CD14-positive monocyte (primary cell): ENCODE data around the gene RNFT2. TPM values are rescaled to one million over a fixed set of nuclear protein-coding genes. Genes with fewer than 3 reads are reported as not detected.
A peak's percentile ranks its signal among the peaks of the same experiment; 100 is the strongest.

Experiments
- DNase-seq, 3 donors: peaks; one replicate each; pipeline ENCODE4 v3.0.0-alpha.2; 2011 to 2022
- H2AFZ ChIP-seq: 2 replicates; pipeline ENCODE4 v1.6.0; 2012; ENCODE audit warnings: mild to moderate bottlenecking, low read depth, low read length, inconsistent platforms; ENCODE audit not compliant: insufficient read depth, poor library complexity, severe bottlenecking
- H3K27ac ChIP-seq, 2 donors: 1 replicate in 1 of 2; 2 replicates in 1 of 2; pipeline ENCODE4 v1.5.1; 2012 to 2013; ENCODE audit warnings: low read length in 2 of 2, control low read depth in 1 of 2, inconsistent platforms in 1 of 2, low read depth in 1 of 2, mild to moderate bottlenecking in 1 of 2
- H3K27me3 ChIP-seq, 2 donors: one replicate each; pipeline versions ENCODE4 v1.6.0 to v1.6.1; 2011 to 2013; ENCODE audit warnings: low read length in 2 of 2; ENCODE audit not compliant: control insufficient read depth in 2 of 2, insufficient read depth in 2 of 2
- H3K36me3 ChIP-seq, 2 donors: replicated peaks in 1 of 2; 1 replicate in 1 of 2; 2 replicates in 1 of 2; pipeline versions ENCODE4 v1.5.1 to v1.6.1; 2012 to 2013; ENCODE audit warnings: low read length in 2 of 2, control low read depth in 1 of 2, inconsistent platforms in 1 of 2, mild to moderate bottlenecking in 1 of 2; ENCODE audit not compliant: insufficient read depth in 2 of 2, control insufficient read depth in 1 of 2
- H3K4me1 ChIP-seq, 2 donors: 1 replicate in 1 of 2; 2 replicates in 1 of 2; pipeline versions ENCODE4 v1.5.1 to v1.6.1; 2012 to 2013; ENCODE audit warnings: low read length in 2 of 2, control low read depth in 1 of 2, inconsistent platforms in 1 of 2, mild to moderate bottlenecking in 1 of 2, moderate library complexity in 1 of 2; ENCODE audit not compliant: insufficient read depth in 2 of 2, control insufficient read depth in 1 of 2
- H3K4me2 ChIP-seq: replicated peaks from 2 replicates; pipeline ENCODE3; 2012; ENCODE audit warnings: low read length, moderate library complexity, mild to moderate bottlenecking; ENCODE audit not compliant: poor library complexity, severe bottlenecking; ENCODE audit errors: extremely low read depth
- H3K4me3 ChIP-seq, 3 experiments: fragments of 200-600 bp in 1 of 3; sonication (generic) in 1 of 3; replicated peaks in 1 of 3; 1 replicate in 2 of 3; 2 replicates in 1 of 3; pipeline ENCODE4 v1.5.1; 2011 to 2013; ENCODE audit warnings: low read length in 3 of 3, mild to moderate bottlenecking in 3 of 3, control low read depth in 2 of 3, low read depth in 2 of 3, inconsistent platforms in 1 of 3, moderate library complexity in 1 of 3
- H3K79me2 ChIP-seq: 2 replicates; pipeline ENCODE4 v1.6.0; 2012; ENCODE audit warnings: mild to moderate bottlenecking, control low read depth, inconsistent platforms, low read length, moderate library complexity; ENCODE audit not compliant: insufficient read depth
- H3K9ac ChIP-seq: 2 replicates; pipeline ENCODE4 v1.6.0; 2017; ENCODE audit warnings: low read length, mild to moderate bottlenecking; ENCODE audit not compliant: insufficient read depth, poor library complexity, severe bottlenecking
- H3K9me3 ChIP-seq, 2 donors: replicated peaks in 1 of 2; 1 replicate in 1 of 2; 2 replicates in 1 of 2; pipeline versions ENCODE4 v1.5.1 to v1.6.1; 2012 to 2013; ENCODE audit warnings: low read length in 2 of 2, control low read depth in 1 of 2; ENCODE audit not compliant: control insufficient read depth in 1 of 2, insufficient read depth in 1 of 2
- H4K20me1 ChIP-seq: 2 replicates; pipeline ENCODE4 v1.6.0; 2012; ENCODE audit warnings: mild to moderate bottlenecking, low read length, control low read depth, moderate library complexity; ENCODE audit not compliant: insufficient read depth
- H3K27ac Mint-ChIP-seq, 7 donors: one replicate each; pipeline ENCODE4 v1.8.0; 2020; ENCODE audit warnings: mild to moderate bottlenecking in 7 of 7, mixed read lengths in 7 of 7, moderate library complexity in 6 of 7, inconsistent platforms in 2 of 7
- H3K27me3 Mint-ChIP-seq, 3 donors: one replicate each; pipeline ENCODE4 v1.8.0; 2021 to 2022; ENCODE audit warnings: low read depth in 3 of 3, mild to moderate bottlenecking in 3 of 3, mixed read lengths in 3 of 3, moderate library complexity in 3 of 3, inconsistent platforms in 1 of 3
- H3K36me3 Mint-ChIP-seq, 2 donors: one replicate each; pipeline ENCODE4 v1.8.0; 2020; ENCODE audit warnings: mixed read lengths in 2 of 2, inconsistent platforms in 1 of 2, mild to moderate bottlenecking in 1 of 2
- H3K4me1 Mint-ChIP-seq: one replicate; pipeline ENCODE4 v1.8.0; 2020; ENCODE audit warnings: mild to moderate bottlenecking, mixed read lengths
- H3K4me3 Mint-ChIP-seq, 2 donors: one replicate each; pipeline ENCODE4 v1.8.0; 2020; ENCODE audit warnings: mild to moderate bottlenecking in 2 of 2, mixed read lengths in 2 of 2, moderate library complexity in 1 of 2
- H3K9me3 Mint-ChIP-seq, 7 donors: one replicate each; pipeline ENCODE4 v1.8.0; 2020 to 2022; ENCODE audit warnings: mixed read lengths in 7 of 7, mild to moderate bottlenecking in 6 of 7, moderate library complexity in 6 of 7, inconsistent platforms in 2 of 7
- CTCF ChIP-seq: fragments of 200-600 bp; IDR thresholded peaks from one replicate; pipeline ENCODE4 v1.8.0; 2022; ENCODE audit warnings: antibody characterized with exemption, mild to moderate bottlenecking
- WGBS: methylation state at CpG from one replicate; pipeline ENCODE4 v1.1.5; 2013; ENCODE audit warnings: missing lambda C conversion rate; ENCODE audit not compliant: insufficient coverage; 5-methylcytosine and 5-hydroxymethylcytosine counted together
- intact Hi-C, 2 donors: fragments of 100-400 bp; cut with micrococcal nuclease; formaldehyde crosslinking; loops; one replicate each; pipeline versions ENCODE4 v1.15.0 to v1.15.1; 2023
- polyA plus RNA-seq, 3 donors: library from polyadenylated mRNA; depleted of rRNA in 1 of 3; unstranded in 2 of 3; stranded (reverse) in 1 of 3; fragments of 300-500 nt in 2 of 3; fragments of >200 nt in 1 of 3; fragmentation: Illumina TruSeq in 2 of 3; gene quantifications; 1 replicate in 2 of 3; 2 replicates in 1 of 3; pipeline ENCODE4 v1.2.3, GENCODE V29; 2012 to 2021

Gene RNFT2
- polyA plus RNA-seq, 3 donors = 0.05 TPM; not detected in 2

DNA sequence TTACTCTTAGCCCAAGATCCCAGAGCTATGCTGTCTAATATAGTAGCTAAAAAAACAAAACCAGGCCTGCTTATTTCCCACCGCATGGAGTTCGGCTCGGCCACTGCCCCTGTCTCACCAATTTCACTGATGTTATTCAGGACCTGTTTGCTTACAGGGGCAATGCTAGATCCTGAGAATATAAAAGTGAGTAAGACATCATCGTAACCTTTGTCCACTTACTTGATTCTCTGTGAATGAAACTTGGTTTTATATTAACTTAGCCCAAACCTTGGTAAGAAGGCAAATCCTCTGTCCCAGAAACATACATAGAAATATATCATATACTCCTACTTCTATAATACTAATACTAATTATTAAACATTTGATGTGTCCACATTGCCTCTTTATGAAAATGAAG is 56.6 kb downstream of the RNFT2 start:
- no peak for DNase-seq
- Mint-ChIP-seq H3K9me3 (peaks cover 0 to 12% (median 3%) of the 10 kb centered on the region in 7 donors), H3K27me3 (peaks cover 5 to 8% (median 6%) of the 10 kb centered on the region in 3 donors), H3K4me1 (no peaks in the 10 kb centered on the region), H3K36me3 (no peaks in the 10 kb centered on the region), H3K4me3 (no peak overlapping the region), H3K27ac (no peak overlapping the region)
- peaks cover 0 to 11% of the 10 kb centered on the region in 2 donors for H3K9me3 ChIP-seq
- H3K79me2 ChIP-seq = no peaks in the 10 kb centered on the region
- intact Hi-C loops = no loop called here
- H3K4me1 ChIP-seq = no peaks in the 10 kb centered on the region
- H3K9ac ChIP-seq = no peak overlapping the region
- H4K20me1 ChIP-seq = no peaks in the 10 kb centered on the region
- TF ChIP-seq CTCF = no peak
- H3K4me3 ChIP-seq = no peak overlapping the region
- H2AFZ ChIP-seq = no peak overlapping the region
- H3K4me2 ChIP-seq = no peak overlapping the region
- no CpG with 5 or more reads among the region's 4 CpGs for WGBS
- H3K36me3 ChIP-seq = no peaks in the 10 kb centered on the region
- no peaks in the 10 kb centered on the region for H3K27me3 ChIP-seq
- no peak overlapping the region for H3K27ac ChIP-seq

GRCh38 chr12:116797885-116798284 is 59.8 kb downstream of the RNFT2 start:
- Histone ChIP-seq H3K27me3 (no peaks in the 10 kb centered on the region), H3K4me2 (no peak overlapping the region), H3K4me1 (no peaks in the 10 kb centered on the region), H3K36me3 (no peaks in the 10 kb centered on the region), H3K9ac (no peak overlapping the region), H3K79me2 (no peaks in the 10 kb centered on the region), H3K9me3 (peaks cover 0 to 11% of the 10 kb centered on the region in 2 donors), H4K20me1 (no peaks in the 10 kb centered on the region), H3K27ac (no peak overlapping the region), H3K4me3 (no peak overlapping the region), H2AFZ (no peak overlapping the region)
- peak overlapping the region in 1 of 7 donors; percentile 62 for H3K27ac Mint-ChIP-seq
- peaks cover 0 to 16% (median 3%) of the 10 kb centered on the region in 7 donors for H3K9me3 Mint-ChIP-seq
- TF ChIP-seq CTCF = no peak
- no peak for DNase-seq
- intact Hi-C loops = no loop called here
- H3K27me3 Mint-ChIP-seq = peaks cover 6 to 8% (median 7%) of the 10 kb centered on the region in 3 donors
- H3K4me3 Mint-ChIP-seq = no peak overlapping the region
- H3K4me1 Mint-ChIP-seq = no peaks in the 10 kb centered on the region
- H3K36me3 Mint-ChIP-seq = no peaks in the 10 kb centered on the region
- WGBS = 90% methylated on average over 3 of the region's 6 CpGs
